Measurements from ENCODE around the gene NXPE4. TPM values are rescaled to one million over a fixed set of nuclear protein-coding genes. Genes with fewer than 3 reads are reported as not detected.
A peak's percentile ranks its signal among the peaks of the same experiment; 100 is the strongest.
"Not testable (repeated sequence)": the region's sequence is repeated elsewhere in the genome, so short reads cannot be mapped to it uniquely, and the experiment has no call there.

NXPE4 gene
- total RNA-seq, 2 donors from 2014 or later = not detected

DNA sequence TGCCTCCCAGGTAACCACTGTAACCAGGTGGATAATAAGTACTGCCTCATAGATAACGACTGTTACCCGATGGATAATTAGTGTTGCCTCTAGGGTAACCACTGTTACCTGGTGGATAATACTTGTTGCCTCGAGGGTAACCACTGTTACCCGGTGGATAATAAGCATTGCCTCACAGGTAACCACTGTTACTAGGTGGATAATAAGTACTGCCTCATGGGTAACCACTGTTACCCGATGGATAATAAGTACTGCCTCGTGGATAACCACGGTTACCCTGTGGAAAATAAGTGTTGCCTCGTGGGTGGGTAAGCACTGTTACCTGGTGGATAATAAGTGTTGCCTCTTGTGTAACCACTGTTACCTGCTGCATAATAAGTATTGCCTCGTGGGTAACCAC, 17.5 kb upstream of the NXPE4 start:
- H3K9me3 Mint-ChIP-seq; H3K27ac Mint-ChIP-seq; DNase-seq (ENCODE audit: low spot score in 2 of 2); H3K36me3 Mint-ChIP-seq; ATAC-seq: not testable (repeated sequence)

DNA sequence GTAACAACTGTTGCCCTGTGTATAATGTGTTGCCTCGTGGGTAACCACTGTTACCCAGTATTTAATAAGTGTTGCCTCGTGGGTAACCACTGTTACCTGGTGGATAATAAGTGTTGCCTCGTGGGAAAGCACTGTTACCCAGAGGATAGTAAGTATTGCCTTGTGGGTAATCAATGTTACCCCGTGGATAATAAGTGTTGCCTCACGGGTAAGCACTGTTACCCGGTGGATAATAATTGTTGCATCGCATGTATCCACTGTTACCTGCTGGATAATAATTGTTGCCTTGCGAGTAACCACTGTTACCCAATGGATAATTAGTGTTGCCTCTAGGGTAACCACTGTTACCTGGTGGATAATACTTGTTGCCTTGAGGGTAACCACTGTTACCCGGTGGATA, 17.1 kb upstream of the NXPE4 start:
- no peaks in the 10 kb centered on the region for H3K9me3 Mint-ChIP-seq
- no peak overlapping the region for H3K27ac Mint-ChIP-seq
- DNase-seq (ENCODE audit: low spot score in 2 of 2) (no peak), ATAC-seq (no peak)
- H3K36me3 Mint-ChIP-seq = no peaks in the 10 kb centered on the region

DNA sequence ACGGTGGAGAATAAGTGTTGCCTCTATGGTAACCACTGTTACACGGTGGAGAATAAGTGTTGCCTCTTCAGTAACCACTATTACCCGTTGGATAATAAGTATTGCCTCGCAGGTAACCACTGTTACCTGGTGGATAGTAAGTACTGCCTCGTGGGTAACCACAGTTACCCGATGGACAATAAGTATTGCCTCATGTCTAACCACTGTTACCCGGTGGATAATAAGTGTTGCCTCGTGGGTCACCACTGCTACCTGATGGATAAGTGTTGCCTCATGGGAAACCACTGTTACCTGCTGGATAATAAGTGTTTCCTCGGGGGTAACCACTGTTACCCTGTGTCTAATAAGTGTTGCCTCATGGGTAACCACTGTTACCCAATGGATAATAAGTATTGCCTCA, 16.6 kb upstream of the NXPE4 start:
- not testable (repeated sequence) for ATAC-seq; H3K9me3 Mint-ChIP-seq; H3K27ac Mint-ChIP-seq; H3K36me3 Mint-ChIP-seq; DNase-seq (ENCODE audit: low spot score in 2 of 2)

DNA sequence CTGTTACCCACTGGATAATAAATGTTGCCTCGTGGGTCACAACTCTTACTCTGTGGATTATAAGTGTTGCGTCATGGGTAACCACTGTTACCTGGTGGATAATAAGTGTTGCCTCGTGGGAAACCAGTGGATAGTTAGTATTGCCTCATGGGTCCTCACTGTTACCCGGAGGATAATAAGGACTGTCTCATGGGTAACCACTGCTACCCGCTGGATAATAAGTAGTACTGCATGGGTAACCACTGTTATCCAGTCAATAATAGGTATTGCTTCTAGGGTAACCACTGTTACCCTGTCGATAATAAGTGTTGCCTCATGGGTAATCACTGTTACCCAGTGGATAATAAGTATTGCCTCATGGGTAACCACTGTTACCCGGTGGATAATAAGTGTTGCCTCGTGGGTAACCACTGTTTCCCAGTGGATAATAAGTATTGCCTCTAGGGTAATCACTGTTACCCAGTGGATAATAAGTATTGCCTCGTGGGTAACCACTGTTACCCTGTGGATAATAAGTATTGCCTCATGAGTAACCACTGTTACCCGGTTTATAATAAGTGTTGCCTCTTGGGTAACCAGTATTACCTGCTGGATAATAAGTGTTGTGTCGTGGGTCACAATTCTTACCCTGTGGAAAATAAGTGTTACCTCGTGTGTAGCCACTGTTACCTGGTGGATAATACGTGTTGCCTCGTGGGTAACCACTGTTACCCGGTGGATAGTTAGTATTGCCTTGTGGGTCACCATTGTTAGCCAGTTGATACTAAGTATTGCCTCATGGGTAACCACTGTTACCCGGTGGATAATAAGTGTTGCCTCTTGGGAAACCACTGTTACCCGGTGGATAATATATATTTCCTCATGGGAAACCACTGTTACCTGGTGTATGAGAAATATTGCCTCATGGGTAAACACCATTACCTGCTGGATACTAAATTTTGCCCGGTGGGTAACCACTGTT, 15.7 kb upstream of the NXPE4 start:
- H3K9me3 Mint-ChIP-seq = no peaks in the 10 kb centered on the region
- DNase-seq (ENCODE audit: low spot score in 2 of 2) (no peak), ATAC-seq (no peak)
- no peaks in the 10 kb centered on the region for H3K36me3 Mint-ChIP-seq
- no peak overlapping the region for H3K27ac Mint-ChIP-seq

DNA sequence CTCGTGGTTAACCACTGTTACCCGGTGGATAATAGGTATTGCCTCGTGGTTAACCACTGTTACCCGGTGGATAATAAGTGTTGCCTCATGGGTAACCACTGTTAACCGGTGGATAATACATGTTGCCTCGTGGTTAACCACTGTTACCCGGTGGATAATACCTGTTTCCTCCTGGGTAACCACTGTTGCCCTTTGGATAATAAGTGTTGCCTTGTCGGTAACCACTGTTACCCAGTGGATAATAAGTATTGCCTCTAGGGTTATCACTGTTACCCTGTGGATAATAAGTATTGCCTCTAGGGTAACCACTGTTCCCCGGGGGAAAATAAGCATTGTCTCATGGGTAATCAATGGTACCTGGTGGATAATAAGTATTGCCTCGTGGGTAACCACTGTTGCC, 15.0 kb upstream of the NXPE4 start:
- DNase-seq (ENCODE audit: low spot score in 2 of 2) (no peak), ATAC-seq (no peak)
- Mint-ChIP-seq H3K36me3 (no peaks in the 10 kb centered on the region), H3K9me3 (no peaks in the 10 kb centered on the region), H3K27ac (no peak overlapping the region)

DNA sequence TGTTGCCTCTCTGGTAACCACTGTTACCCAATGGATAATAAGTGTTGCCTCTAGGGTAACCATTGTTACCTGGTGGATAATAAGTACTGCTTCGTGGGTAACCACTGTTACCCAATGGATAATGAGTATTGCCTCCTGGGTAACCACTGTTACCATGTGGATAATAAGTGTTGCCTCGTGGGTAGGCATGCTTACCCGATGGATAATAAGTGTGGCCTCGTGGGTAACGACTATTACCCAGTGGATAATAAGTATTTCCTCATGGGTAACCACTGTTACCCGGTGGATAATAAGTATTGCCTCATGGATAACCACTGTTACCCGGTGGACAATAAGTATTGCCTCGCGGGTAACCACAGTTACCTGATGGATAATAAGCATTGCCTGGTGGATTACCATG, 13.8 kb upstream of the NXPE4 start:
- ATAC-seq (no peak), DNase-seq (ENCODE audit: low spot score in 2 of 2) (no peak)
- H3K9me3 Mint-ChIP-seq = no peaks in the 10 kb centered on the region
- no peaks in the 10 kb centered on the region for H3K36me3 Mint-ChIP-seq
- no peak overlapping the region for H3K27ac Mint-ChIP-seq

DNA sequence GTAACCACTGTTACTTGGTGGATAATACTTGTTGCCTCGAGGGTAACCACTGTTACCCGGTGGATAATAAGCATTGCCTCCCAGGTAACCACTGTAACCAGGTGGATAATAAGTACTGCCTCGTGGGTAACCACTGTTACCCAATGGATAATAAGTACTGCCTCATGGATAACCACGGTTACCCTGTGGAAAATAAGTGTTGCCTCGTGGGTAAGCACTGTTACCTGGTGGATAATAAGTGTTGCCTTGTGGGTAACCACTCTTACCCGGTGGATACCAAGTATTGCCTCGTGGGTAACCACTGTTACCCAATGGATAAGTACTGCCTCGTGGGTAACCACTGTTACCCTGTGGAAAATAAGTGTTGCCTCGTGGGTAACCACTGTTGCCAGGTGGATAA, 13.0 kb upstream of the NXPE4 start:
- peak overlapping the region in 1 of 2 donors; percentile 35 for H3K27ac Mint-ChIP-seq
- DNase-seq (ENCODE audit: low spot score in 2 of 2); H3K9me3 Mint-ChIP-seq: not testable (repeated sequence)

DNA sequence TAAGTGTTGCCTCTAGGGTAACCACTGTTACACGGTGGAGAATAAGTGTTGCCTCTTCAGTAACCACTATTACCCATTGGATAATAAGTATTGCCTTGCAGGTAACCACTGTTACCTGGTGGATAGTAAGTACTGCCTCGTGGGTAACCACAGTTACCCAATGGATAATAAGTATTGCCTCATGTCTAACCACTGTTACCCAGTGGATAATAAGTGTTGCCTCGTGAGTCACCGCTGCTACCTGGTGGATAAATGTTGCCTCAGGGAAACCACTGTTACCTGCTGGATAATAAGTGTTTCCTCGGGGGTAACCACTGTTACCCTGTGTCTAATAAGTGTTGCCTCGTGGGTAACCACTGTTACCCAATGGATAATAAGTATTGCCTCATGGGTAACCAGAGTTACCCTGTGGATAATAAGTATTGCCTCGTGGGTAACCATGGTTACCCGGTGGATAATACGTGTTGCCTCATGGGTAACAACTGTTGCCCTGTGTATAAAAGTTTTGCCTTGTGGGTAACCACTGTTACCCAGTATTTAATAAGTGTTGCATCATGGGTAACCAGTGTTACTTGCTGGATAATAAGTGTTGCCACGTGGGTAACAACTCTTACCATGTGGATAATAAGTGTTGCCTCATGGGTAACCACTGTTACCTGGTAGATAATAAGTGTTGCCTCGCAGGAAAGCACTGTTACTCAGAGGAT, 12.3 kb upstream of the NXPE4 start:
- DNase-seq (ENCODE audit: low spot score in 2 of 2) (no peak), ATAC-seq (no peak)
- Mint-ChIP-seq H3K27ac (peak overlapping the region in 1 of 2 donors; percentile 35), H3K9me3 (no peaks in the 10 kb centered on the region), H3K36me3 (no peaks in the 10 kb centered on the region)

More for the DNA sequence above, 13.0 kb upstream of the NXPE4 start:
- H3K36me3 Mint-ChIP-seq, ATAC-seq: not testable (repeated sequence)

DNA sequence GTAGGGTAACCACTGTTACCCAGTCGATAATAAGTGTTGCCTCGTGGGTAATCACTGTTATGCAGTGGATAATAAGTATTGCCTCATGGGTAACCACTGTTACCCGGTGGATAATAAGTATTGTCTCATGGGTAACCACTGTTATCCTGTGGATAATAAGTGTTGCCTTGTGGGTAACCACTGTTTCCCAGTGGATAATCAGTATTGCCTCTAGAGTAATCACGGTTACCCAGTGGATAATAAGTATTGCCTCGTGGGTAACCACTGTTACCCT, 11.2 kb upstream of the NXPE4 start:
- not testable (repeated sequence) for ATAC-seq; H3K36me3 Mint-ChIP-seq; DNase-seq (ENCODE audit: low spot score in 2 of 2); H3K9me3 Mint-ChIP-seq; H3K27ac Mint-ChIP-seq

DNA sequence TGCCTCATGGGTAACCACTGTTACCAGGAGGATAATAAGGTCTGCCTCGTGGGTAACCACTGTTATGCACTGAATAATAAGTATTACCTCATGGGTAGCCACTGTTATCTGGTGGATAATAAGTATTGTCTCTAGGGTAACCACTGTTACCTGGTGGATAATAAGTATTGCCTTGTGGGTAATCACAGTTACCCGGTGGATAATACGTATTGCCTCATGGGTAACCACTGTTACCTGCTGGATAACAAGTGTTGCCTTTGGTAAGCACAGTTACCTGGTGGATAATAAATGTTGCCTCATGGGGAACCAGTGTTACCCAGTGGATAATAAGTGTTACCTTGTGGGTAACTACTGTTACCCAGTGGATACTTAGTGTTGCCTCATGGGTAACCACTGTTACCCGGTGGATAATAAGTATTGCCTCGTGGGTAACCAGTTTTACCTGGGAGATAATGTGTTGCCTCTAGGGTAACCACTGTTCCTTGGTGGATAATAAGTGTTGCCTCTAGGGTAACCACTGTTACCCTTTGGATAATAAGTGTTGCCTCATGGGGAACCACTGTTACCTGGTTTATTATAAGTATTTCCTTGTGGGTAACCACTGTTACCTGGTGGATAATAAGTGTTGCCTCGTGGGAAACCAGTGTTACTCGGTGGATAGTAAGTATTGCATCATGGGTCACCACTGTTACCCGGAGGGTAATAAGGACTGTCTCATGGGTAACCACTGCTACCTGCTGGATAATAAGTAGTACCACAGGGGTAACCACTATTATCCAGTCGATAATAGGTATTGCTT, 10.6 kb upstream of the NXPE4 start:
- Mint-ChIP-seq H3K27ac (no peak overlapping the region), H3K36me3 (no peaks in the 10 kb centered on the region), H3K9me3 (no peaks in the 10 kb centered on the region)
- ATAC-seq = no peak
- DNase-seq (ENCODE audit: low spot score in 2 of 2) = no peak

DNA sequence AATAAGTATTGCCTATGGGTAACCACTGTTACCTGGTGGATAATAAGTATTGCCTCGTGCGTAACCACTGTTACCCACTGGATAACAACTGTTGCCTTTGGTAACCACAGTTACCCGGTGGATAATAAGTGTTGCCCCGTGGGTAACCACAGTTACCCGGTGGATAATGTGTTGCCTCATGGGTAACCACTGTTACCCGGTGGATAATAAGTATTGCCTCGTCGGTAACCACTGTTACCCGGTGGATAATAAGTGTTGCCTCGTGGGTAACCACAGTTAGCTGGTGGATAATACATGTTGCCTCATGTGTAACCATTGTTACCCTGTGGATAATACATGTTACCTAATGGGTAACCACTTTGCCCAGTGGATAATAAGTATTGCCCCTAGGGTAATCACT, 9.8 kb upstream of the NXPE4 start:
- Mint-ChIP-seq H3K27ac (no peak overlapping the region), H3K9me3 (no peaks in the 10 kb centered on the region), H3K36me3 (no peaks in the 10 kb centered on the region)
- ATAC-seq (no peak), DNase-seq (ENCODE audit: low spot score in 2 of 2) (no peak)

DNA sequence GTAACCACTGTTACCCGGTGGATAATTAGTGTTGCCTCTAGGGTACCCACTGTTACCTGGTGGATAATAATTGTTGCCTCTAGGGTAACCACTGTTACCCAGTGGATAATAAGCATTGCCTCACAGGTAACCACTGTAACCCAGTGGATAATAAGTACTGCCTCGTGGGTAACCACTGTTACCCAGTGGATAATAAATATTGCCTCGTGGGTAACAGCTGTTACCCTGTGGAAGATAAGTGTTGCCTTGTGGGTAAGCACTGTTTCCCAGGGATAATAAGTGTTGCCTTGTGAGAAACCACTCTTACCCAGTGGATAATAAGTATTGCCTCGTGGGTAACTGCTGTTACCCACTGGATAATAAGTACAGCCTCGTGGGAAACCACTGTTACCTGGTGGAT, 9.3 kb upstream of the NXPE4 start:
- Mint-ChIP-seq H3K36me3 (no peaks in the 10 kb centered on the region), H3K9me3 (no peaks in the 10 kb centered on the region), H3K27ac (no peak overlapping the region)
- ATAC-seq = no peak
- DNase-seq (ENCODE audit: low spot score in 2 of 2) = no peak

DNA sequence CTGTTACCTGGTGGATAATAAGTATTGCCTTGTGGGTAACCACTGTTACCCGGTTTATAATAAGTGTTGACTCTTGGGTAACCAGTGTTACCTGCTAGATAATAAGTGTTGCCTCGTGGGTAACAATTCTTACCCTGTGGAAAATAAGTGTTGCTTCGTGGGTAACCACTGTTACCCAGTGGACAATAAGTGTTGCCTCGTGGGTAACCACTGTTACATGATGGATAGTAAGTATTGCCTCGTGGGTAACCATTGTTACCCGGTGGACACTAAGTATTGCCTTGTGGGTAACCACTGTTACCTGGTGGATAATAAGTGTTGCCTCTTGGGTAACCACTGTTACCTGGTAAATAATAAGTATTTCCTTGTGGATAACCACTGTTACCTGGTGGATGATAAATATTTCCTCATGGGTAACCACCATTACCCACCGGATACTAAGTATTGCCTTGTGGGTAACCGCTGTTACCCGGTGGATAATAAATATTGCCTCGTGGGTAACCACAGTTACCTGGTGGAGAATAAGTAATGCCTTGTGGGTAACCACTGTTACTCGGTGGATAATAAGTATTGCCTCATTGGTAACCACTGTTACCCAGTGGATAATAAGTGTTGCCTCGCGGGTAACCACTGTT, 8.7 kb upstream of the NXPE4 start:
- ATAC-seq = peak in 1 of 2 donors; percentile 33
- no peaks in the 10 kb centered on the region for H3K36me3 Mint-ChIP-seq
- peak overlapping the region in 1 of 2 donors; percentile 12 for H3K27ac Mint-ChIP-seq
- H3K9me3 Mint-ChIP-seq = no peaks in the 10 kb centered on the region
- no peak for DNase-seq (ENCODE audit: low spot score in 2 of 2)

DNA sequence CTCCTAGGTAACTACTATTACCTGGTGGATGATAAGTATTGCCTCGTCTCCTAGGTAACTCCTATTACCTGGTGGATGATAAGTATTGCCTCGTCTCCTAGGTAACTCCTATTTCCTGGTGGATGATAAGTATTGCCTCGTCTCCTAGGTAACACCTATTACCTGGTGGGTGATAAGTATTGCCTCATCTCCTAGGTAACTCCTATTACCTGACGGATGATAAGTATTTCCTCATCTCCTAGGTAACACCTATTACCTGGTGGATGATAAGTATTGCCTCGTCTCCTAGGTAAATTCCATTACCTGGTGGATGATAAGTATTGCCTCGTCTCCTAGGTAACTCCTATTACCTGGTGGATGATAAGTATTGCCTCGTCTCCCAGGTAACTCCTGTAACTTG, 7.6 kb upstream of the NXPE4 start:
- not testable (repeated sequence) for H3K36me3 Mint-ChIP-seq; H3K27ac Mint-ChIP-seq; DNase-seq (ENCODE audit: low spot score in 2 of 2); ATAC-seq; H3K9me3 Mint-ChIP-seq

DNA sequence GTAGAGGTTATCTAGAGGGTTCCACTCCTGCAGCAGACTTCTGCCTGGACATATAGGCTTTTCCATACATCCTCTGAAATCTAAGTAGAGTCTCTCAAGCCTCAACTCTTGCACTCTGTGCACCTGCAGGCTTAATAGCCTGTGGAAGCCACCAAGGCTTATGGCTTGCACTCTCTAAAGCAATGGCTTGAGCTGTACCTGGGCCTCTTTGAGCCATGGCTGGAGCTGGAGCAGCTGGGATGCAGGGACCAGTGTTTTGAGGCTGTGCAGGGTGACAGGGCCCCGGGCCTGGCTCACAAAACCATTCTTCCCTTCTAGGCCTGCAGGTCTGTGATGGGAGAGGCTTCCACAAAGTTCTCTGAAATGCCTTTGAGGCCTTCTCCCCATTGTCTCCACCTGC, 2.9 kb upstream of the NXPE4 start:
- Mint-ChIP-seq H3K27ac (no peak overlapping the region), H3K9me3 (no peaks in the 10 kb centered on the region), H3K36me3 (no peaks in the 10 kb centered on the region)
- ATAC-seq (no peak), DNase-seq (ENCODE audit: low spot score in 2 of 2) (no peak)

DNA sequence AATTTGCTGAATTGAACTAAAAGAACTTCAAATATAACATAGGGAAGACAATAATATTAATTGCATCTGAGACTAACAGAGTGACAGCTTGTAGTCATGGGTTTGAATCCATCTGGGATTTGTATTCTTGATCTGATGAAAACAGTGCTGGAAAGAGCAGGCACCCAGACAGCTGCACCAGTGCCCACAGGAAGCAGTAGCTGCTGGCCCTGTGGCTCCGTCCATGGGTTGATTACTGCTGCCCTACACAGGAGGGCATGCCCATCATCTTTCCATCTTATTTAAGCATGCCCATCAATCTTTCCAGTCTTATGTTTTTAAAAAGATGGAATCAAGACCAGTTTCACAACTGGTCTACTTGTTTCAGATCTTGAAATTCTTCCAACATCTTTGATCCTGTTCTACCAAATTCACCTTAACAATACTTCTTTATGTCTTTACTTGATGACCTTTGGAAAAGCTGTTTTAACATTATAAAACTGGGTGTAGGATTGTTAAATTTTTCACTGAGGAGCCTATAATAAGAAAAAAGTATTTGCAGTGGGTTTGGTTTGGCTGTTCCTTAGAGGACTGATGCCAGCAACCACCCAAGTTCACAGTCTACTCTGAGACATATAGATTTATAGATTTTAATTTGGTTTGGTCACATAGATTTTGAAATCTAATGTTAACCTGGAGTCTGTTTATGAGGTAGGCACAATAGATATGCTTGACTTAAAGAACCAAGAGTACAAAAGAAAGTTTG, 761 bp upstream of the NXPE4 start:
- ATAC-seq (no peak), DNase-seq (ENCODE audit: low spot score in 2 of 2) (no peak)
- H3K9me3 Mint-ChIP-seq = no peaks in the 10 kb centered on the region
- no peaks in the 10 kb centered on the region for H3K36me3 Mint-ChIP-seq
- no peak overlapping the region for H3K27ac Mint-ChIP-seq

All from activated naive CD4-positive, alpha-beta T cell treated with anti-CD3 and anti-CD28 coated beads, Interleukin-2, amount 50 U/mL, for 72 hours (primary cell).